ENCODE results near the gene PLCL1.

DNA sequence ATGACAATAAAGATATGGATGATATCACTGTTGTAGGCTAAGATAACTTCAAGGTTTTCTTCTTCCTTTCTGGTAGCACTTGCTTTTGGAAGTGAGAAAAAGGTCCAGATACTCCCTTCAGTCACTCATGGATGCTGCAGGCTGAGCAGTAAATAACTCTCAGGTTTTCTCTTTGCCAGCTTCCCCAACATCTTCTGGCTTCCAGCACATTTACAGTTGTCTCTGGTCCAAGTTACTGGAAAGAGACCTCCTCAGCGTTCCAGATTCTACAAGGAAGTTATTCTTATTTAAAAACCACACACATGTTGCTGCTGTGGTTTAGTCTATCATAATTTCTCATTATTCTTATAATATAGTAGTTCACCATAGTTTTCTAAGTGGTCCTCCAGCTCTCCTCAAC is 383.4 kb downstream of the PLCL1 start:
- TF ChIP-seq POLR2A (IDR thresholded peaks at IDR 0.05) (no peak), CTCF (IDR thresholded peaks at IDR 0.05) (no peak)

Data from esophagus squamous epithelium (tissue), 4 donors.